Measurements from ENCODE around the gene AOAH.
"Not testable (repeated sequence)": the region's sequence is repeated elsewhere in the genome, so short reads cannot be mapped to it uniquely, and the experiment has no call there.

Gene AOAH

DNA sequence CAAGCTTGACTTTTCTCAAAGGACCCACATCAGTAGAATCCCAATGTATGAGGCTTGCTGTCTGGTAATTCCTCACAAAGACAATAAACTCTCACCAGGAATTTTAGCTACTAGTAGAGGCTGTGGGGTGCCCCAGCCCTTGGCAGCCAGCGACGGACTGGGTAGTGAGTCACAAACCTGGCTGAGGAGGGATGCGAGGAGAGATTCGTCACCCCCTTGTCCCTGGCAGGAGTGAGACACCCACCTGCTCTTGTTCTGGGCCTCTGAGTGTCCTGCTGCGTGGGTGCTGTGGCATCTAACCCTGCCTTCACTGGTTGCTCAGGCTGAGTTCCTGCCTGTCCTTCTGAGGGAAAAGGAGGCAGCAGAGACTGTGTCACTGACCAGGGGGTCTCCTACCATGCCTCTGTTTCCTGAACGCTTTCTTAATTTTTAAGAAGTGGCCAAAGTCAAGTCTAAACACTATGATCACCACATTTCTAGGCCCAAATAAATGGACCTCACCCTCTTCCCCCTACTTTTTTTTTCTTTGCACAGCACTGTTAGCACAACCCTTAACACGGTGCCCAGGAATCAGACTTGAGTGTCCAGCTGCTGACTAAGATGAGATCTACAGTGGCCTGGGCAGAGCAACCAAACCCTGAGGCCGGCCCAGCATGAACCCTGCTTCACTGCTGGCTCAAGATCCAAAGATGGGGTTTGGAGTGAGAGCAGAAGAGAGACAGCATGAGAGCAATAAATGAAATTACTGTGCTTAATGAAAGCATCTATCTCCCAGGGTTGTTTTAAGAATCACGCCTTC lies 188.2 kb downstream of the AOAH start:
- DNase-seq = no peak

DNA sequence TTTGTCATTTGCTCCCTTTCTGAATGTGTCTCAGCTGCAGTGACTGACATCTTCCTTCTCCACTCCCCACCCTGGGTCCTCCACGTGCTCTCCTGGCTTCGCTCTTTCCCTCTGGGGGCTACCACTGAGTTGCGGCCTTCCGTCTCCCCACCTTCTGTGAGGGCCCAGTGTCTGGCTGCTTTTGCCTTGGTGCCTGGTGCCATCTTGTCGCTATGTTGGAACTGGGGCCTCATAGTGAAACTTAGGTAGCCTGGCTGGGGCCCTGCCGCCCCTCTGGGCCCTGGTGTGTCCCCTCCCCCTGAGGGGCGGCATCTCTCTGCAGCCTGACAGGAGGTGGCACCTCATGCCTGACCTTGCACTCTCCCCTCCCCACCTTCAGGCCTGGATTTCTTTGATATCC lies 190.6 kb downstream of the AOAH start:
- no peak for DNase-seq

GRCh38 chr7:36532981-36533499 lies 191.3 kb downstream of the AOAH start:
- no peak for DNase-seq

GRCh38 chr7:36531951-36532350 lies 192.3 kb downstream of the AOAH start:
- DNase-seq = no peak

DNA sequence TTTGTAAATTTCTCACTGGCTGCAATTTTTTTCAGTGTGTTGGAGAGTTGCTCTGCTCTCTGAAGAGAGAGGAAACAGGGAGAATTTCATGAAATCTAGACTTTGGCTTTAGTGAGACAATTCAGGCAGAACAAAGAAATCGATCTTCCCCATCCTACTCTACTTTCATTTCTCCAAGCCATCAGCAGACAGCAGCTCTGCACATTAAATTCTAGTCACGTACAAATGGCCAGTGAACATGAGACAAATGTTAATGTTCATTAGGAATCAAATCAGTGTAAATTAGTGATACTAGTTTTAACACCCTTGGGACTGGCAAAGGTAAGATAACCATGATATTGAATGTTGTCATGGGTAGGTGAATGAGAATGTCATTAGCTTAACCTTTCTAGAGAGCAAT lies 193.8 kb downstream of the AOAH start:
- DNase-seq = no peak

DNA sequence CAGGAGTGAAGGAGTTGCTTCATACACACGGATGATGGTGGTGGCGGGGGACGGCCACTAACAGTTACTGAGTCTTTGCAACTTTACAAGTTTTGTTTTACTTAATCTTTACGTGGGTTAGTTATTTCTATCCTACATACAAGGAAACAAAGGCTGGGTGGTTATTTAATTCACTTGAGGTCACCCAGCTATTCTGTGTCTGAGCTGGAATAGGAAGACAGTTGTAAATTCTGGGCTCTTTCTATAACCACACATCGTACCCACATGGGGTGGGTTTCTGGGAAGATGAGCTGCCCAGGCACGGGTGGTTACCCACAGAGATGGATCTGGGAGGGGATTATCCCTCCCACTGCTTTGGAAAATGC lies 196.8 kb downstream of the AOAH start:
- no peak for DNase-seq

- DNase-seq = peak; percentile 79
These were observed 197.3 kb downstream of the AOAH start for GRCh38 chr7:36526863-36527548.

DNA sequence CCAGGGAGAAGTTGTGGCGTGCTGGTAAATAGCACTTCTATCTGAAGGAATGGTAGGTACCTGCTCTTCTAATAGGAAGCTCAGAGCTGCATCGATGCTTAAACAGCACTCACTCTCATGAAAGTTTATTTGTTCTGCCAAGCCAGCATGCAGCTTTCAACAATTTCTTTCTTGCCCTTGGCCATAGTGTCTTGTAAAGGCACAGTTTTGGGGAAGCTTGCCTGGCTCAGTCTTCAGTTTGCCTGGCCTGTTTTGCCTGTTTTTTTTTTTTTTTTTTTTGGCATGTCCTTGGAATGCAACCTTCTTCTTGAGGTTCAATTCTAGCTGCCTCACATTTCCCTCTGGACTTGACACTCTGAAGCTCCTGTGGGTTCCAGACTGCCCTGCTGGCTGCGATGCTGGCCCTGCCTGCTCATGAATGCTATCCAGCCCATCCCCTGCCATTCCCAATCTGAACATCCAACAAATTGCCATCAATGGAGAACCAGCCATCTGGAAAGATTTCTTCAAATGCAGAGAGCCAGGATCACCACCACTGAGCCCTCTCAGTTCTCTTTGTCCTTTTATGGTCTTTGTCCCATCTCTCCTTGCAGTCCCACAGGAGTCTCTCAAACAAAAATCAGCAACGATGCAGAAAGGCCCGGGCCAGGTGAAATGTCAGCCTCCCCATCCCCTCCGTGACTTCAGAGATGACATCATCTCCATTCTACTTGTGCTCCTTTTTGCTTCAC lies 200.8 kb downstream of the AOAH start:
- DNase-seq = no peak

DNA sequence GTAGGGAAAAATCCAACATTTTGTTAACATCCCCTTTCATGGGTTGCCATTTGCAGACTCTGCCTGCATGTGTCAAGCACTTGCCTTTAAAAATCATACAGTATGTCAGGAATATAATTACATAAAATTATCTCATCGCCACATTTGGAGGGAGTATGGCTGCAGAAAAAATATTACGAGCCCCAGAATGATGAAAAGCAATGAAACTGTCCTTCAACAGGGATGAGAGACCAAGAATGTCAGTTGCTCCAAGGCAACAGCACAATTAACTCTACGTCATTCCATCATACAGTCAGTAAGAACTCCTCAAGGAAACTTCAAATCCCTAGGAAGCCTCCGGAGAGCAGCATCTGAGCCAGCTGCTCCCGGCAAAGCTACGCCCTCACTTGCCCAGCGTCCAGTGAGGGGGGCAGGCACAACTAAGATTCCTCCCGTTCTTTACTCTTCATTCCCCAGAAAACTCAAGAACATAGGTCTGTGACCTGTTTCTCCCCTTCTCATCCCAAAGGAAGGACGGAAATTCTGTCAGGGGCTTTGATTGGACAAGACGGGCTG lies 201.8 kb downstream of the AOAH start:
- DNase-seq = no peak

DNA sequence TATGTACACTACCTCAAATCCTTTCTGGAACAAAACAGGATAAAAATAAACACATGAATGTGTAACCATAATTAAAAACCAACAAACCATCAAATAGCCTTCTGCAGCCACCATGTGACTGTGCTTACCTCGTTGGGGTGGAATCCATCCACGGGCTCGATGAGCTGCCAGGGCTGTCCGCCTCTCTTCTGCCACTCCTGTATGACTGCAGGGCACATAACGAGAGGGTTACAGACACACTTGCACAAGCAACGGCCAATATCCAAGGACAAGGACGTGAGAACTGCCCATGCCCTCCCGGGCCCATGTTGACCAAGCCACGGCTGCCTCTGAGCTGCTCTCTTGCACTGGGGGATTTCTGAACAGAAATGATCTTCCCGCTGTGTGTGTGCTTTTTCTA lies 202.4 kb downstream of the AOAH start:
- no peak for DNase-seq

- DNase-seq = no peak
These were observed 203.2 kb downstream of the AOAH start for GRCh38 chr7:36521133-36521532.

- DNase-seq = no peak
These were observed 208.4 kb downstream of the AOAH start for GRCh38 chr7:36515847-36516246.

GRCh38 chr7:36514289-36515243 lies 209.7 kb downstream of the AOAH start:
- DNase-seq = no peak

DNA sequence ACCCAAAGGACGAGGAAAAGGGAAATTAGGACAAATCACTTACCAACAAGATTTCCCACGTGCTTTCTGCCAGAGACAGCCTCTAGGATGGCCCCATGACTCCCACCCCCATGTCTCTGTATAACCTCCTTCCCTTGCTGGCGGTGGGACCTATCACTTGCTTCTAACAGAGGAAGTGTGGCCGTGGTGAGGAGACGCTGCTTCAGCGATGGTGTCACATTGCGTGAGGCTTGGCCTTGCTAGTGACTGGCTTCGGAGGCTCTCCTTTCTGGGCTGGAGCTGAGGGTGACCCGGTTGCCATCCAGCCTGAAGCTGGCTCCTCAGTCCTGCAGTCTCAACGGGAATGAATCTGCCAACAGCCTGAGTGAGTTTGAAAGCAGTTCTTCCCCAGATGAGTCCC lies 210.9 kb downstream of the AOAH start:
- no peak for DNase-seq

GRCh38 chr7:36512616-36513015 lies 211.7 kb downstream of the AOAH start:
- peak; percentile 45 for DNase-seq

DNA sequence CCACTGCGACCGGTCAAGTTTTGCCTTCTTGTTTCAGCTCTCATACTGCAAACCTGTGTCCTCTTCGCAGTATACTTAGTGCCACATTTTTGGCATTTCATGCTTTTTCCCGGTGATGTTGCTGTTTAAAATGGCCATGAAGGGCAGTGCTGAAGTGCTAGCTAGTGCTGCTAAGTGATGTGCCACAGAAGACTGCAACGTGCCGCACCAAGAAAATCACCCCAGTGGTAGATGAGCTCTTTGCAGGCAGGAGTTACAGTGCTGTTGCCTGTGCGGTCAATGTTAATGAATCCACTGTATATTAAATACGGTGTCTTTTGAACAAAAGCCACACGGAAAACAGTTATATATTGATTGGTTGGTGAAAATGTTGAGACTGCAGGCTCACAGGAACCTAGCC lies 214.3 kb downstream of the AOAH start:
- DNase-seq = no peak

DNA sequence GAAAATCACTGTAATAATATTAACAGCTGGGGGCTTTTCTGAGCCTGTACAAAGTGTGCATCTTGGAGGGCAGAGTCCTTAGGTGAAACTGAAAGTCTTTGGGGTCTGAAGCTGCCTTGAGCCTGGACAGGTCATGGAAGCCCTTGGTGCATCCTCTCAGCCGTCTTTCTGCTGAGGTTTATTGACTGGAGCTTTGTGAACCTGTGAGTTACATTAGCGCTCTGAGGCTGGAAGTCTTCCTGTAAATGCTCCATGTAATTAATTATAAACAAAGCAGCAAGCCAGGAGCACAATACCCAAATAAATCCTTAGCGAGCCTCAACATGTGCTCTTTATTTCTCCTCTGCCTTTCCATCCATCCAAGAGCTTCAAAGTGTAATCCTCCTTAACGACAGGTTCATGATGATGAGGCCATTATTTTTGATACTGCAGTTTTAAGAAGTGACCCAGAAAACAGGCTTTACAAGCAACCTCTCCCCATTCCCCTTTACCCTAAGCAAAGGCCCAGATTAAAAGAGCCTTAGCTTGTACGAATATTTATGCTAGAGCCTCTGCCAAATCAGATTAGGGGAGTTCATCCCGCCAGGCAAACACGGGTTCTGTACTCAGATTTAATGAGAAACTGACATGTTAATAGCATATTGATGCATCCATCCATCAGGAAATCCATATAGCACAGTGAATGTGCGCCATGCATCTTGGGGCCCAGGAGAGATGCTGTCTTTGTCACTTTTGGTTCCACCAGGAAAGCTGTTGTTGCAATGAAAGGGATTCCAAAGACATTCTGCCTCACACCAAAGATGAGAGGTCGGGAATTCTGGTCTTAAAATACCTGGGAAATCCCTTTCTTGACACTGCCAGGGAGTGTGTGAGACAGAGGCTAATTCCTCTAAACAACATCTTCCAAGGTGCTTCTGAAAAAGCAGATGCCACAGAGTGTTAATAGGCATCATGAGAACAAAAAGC lies 216.5 kb downstream of the AOAH start:
- DNase-seq = no peak

DNA sequence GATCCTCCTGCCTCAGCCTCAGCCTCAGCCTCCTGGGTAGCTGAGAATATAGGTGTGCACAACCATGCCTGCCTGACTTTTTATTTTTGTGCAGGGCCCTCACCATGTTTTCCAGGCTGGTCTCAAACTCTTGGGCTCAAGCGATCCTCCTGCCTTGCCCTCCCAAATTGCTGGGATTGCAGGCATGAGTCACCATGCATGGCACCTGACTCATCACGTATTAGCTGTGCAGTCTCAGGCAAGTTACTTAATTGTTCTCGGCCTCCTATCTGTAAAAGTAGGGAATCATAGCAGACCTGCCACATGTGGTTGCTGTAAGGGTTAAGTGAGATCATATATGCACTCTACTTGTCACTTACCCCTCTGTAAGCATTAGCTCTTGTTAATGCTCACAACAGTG lies 217.5 kb downstream of the AOAH start:
- no peak for DNase-seq

DNA sequence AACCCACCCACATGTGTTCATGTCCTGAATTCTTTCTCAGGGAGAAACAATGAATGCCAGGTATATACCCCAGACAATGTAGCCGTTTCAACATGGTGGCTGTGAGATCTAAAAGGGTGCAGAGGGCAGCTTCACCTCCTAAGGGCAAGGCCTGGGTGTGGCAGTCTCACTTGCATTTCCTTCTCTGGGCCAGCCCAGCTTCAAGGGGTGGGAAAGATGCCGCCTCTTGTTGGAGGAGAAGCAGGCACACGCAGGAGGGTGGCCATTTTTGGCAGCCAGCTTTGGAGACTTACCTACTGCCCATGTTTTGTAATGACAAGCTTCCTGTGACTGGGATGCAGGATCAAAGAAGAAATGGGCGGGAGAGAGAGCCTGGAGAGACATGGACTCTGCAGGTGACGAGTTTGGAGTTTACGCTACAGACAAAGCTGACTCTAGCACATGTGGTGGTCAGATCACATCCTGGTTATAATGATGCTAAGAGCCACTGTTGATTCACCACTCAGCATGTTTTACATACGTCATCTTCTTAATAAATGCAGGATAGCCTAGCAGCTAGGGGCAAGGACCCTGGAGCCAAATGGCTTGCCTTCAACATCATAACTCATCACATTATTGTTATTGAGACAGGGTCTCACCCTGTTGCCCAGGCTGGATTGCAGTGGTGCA lies 218.0 kb downstream of the AOAH start:
- no peak for DNase-seq

GRCh38 chr7:36504617-36505016 lies 219.7 kb downstream of the AOAH start:
- DNase-seq = not testable (repeated sequence)
